Activated CD8-positive, alpha-beta T cell treated with anti-CD3 and anti-CD28 coated beads for 36 hours (primary cell): Measurements from ENCODE around the gene MZT2B. TPM values are rescaled to one million over a fixed set of nuclear protein-coding genes. Genes with fewer than 3 reads are reported as not detected.
"Not testable (repeated sequence)": the region's sequence is repeated elsewhere in the genome, so short reads cannot be mapped to it uniquely, and the experiment has no call there.

Experiments
- ATAC-seq: fragments of 200-7000 bp; cut with Tn5 transposase; one replicate; pipeline ENCODE4 v1.10.0; 2021; ENCODE audit warnings: mild to moderate bottlenecking, moderate library complexity
- CTCF ChIA-PET: fragments of 350-600 bp; sonication (Branson Sonifier 250); formaldehyde crosslinking; loops from one replicate; lab custom pipeline; 2021; ENCODE audit warnings: antibody characterized with exemption; lab: Charles Lee
- POLR2A ChIA-PET: fragments of 350-600 bp; sonication (Branson Sonifier 250); formaldehyde crosslinking; loops from one replicate; lab custom pipeline; 2021; ENCODE audit warnings: antibody characterized with exemption; lab: Charles Lee
- DNase-seq: peaks from one replicate; pipeline ENCODE4 v3.0.0-alpha.2; 2020
- H3K27ac Mint-ChIP-seq: one replicate; pipeline ENCODE4 v1.8.0; 2021; ENCODE audit warnings: mild to moderate bottlenecking, mixed read lengths
- H3K27me3 Mint-ChIP-seq: one replicate; pipeline ENCODE4 v1.8.0; 2021; ENCODE audit warnings: mixed read lengths
- H3K36me3 Mint-ChIP-seq: one replicate; pipeline ENCODE4 v1.8.0; 2021; ENCODE audit warnings: low read depth, mixed read lengths
- H3K4me1 Mint-ChIP-seq: one replicate; pipeline ENCODE4 v1.8.0; 2021; ENCODE audit warnings: low read depth, mixed read lengths
- H3K4me3 Mint-ChIP-seq: one replicate; pipeline ENCODE4 v1.8.0; 2021; ENCODE audit warnings: mild to moderate bottlenecking, moderate library complexity, mixed read lengths
- H3K9me3 Mint-ChIP-seq: one replicate; pipeline ENCODE4 v1.8.0; 2021; ENCODE audit warnings: mixed read lengths
- CTCF ChIP-seq: fragments of 200-600 bp; IDR thresholded peaks from one replicate; pipeline ENCODE4 v1.8.0; 2022; ENCODE audit warnings: antibody characterized with exemption, mild to moderate bottlenecking
- intact Hi-C: fragments of 100-400 bp; cut with micrococcal nuclease; formaldehyde crosslinking; loops from one replicate; pipeline ENCODE4 v1.10.0; 2022
- total RNA-seq, 2 experiments: library from RNA; stranded (reverse); gene quantifications; one replicate each; pipeline ENCODE4 v1.2.3, GENCODE V29; 2021

Gene MZT2B
- total RNA-seq, 2 experiments from 2014 or later, result 390 to 402 TPM

- TF ChIP-seq CTCF, result no peak
- peaks cover 16% of the 10 kb centered on the region for H3K4me1 Mint-ChIP-seq
- ATAC-seq (peak; percentile 79), DNase-seq (peak; percentile 97)
- peak within 1 kb of the TSS; percentile 95 for H3K27ac Mint-ChIP-seq
- intact Hi-C loops, result loop anchor here (5.0 kb wide), 1 partner anchor 156 kb away; no protein-coding TSS in a partner anchor
- ChIA-PET POLR2A (interaction anchor here (0.7 to 3.3 kb wide), 3 partner anchors 153 to 161 kb away, joined by 3 to 14 read pairs (median 4); partner anchors contain the start of gene IMP4), CTCF (interaction anchor here (0.8 to 3.0 kb wide), 7 partner anchors 9 to 1312 kb away, joined by 3 to 15 read pairs (median 3); partner anchors contain the start of gene IMP4)
- peak within 1 kb of the TSS; percentile 93 for H3K4me3 Mint-ChIP-seq
- H3K27me3 Mint-ChIP-seq, result no peaks in the 10 kb centered on the region
- no peaks in the 10 kb centered on the region for H3K9me3 Mint-ChIP-seq
- H3K36me3 Mint-ChIP-seq, result peaks cover 35% of the 10 kb centered on the region
Measured at GRCh38 chr2:130181325-130181879, 660 bp upstream of the MZT2B start, which contains the start of gene SMPD4. SMPD4 (minus strand) TSS chr2:130181602; CDS start chr2:130176592, 5,010 bp downstream.

GRCh38 chr2:130182826-130183511 lies 907 bp downstream of the MZT2B start:
- Mint-ChIP-seq H3K4me1 (peaks cover 13% of the 10 kb centered on the region), H3K27ac (peak overlapping the region; percentile 88), H3K4me3 (peak overlapping the region; percentile 80), H3K36me3 (peaks cover 32% of the 10 kb centered on the region)
- ChIA-PET POLR2A (interaction anchor here (1.2 to 3.3 kb wide), 2 partner anchors 159 to 1306 kb away, joined by 3 to 14 read pairs; partner anchors contain the start of gene IMP4), CTCF (interaction anchor here (1.3 to 3.0 kb wide), 2 partner anchors 159 to 194 kb away, joined by 3 to 15 read pairs; partner anchors contain the start of gene IMP4)
- not testable (repeated sequence) for H3K27me3 Mint-ChIP-seq, DNase-seq, H3K9me3 Mint-ChIP-seq, ATAC-seq
- intact Hi-C loops, result loop anchor here (5.0 kb wide), 1 partner anchor 154 kb away; no protein-coding TSS in a partner anchor

- Mint-ChIP-seq H3K4me3 (peak overlapping the region; percentile 80), H3K9me3 (no peaks in the 10 kb centered on the region), H3K36me3 (peaks cover 32% of the 10 kb centered on the region), H3K4me1 (peaks cover 10% of the 10 kb centered on the region), H3K27ac (peak overlapping the region; percentile 88), H3K27me3 (no peaks in the 10 kb centered on the region)
- no peak for ATAC-seq
- no peak for DNase-seq
- POLR2A ChIA-PET, result interaction anchor here (1.2 to 3.3 kb wide), 2 partner anchors 158 to 1305 kb away, joined by 3 to 14 read pairs; partner anchors contain the start of gene IMP4
- intact Hi-C loops, result loop anchor here (5.0 kb wide), 1 partner anchor 154 kb away; no protein-coding TSS in a partner anchor
- CTCF ChIA-PET, result no interaction called here
- TF ChIP-seq CTCF, result no peak
Measured at GRCh38 chr2:130183512-130184373, 1.7 kb downstream of the MZT2B start.

- Mint-ChIP-seq H3K27ac (no peak overlapping the region), H3K27me3 (no peaks in the 10 kb centered on the region), H3K36me3 (peaks cover 28% of the 10 kb centered on the region), H3K9me3 (no peaks in the 10 kb centered on the region), H3K4me1 (peaks cover 7% of the 10 kb centered on the region), H3K4me3 (no peak overlapping the region)
- no peak for TF ChIP-seq CTCF
- intact Hi-C loops, result no loop called here
- ChIA-PET CTCF (no interaction called here), POLR2A (interaction anchor here (1.6 kb wide), 1 partner anchor 1302 kb away, joined by 4 read pairs; no protein-coding TSS in a partner anchor)
- ATAC-seq, result no peak
- DNase-seq, result no peak
Measured at GRCh38 chr2:130185436-130185835, 3.4 kb downstream of the MZT2B start.

GRCh38 chr2:130185896-130186295 lies 3.8 kb downstream of the MZT2B start:
- H3K4me1 Mint-ChIP-seq, result peaks cover 7% of the 10 kb centered on the region
- peaks cover 26% of the 10 kb centered on the region for H3K36me3 Mint-ChIP-seq
- ChIA-PET POLR2A (interaction anchor here (1.1 to 1.6 kb wide), 2 partner anchors 1301 to 1303 kb away, joined by 3 to 4 read pairs; no protein-coding TSS in a partner anchor), CTCF (no interaction called here)
- DNase-seq (no peak), ATAC-seq (no peak)
- H3K27ac Mint-ChIP-seq, result no peak overlapping the region
- H3K9me3 Mint-ChIP-seq, result no peaks in the 10 kb centered on the region
- no peaks in the 10 kb centered on the region for H3K27me3 Mint-ChIP-seq
- H3K4me3 Mint-ChIP-seq, result no peak overlapping the region
- no peak for TF ChIP-seq CTCF
- intact Hi-C loops, result no loop called here
